GM23338 (cell line): ENCODE measurements around the gene HK1. TPM values are rescaled to one million over a fixed set of nuclear protein-coding genes. Genes with fewer than 3 reads are reported as not detected.

Experiments
- ATAC-seq: fragments of 200-7000 bp; cut with Tn5 transposase; 3 replicates; pipeline ENCODE4 v1.9.1; 2020
- DNase-seq: peaks from one replicate; pipeline ENCODE4 v3.0.0-alpha.2; 2015; ENCODE audit warnings: low spot score
- H2AFZ ChIP-seq: fragments of 200-600 bp; sonication (generic); 2 replicates; pipeline ENCODE4 v1.8.0; 2016; ENCODE audit warnings: antibody characterized with exemption, mild to moderate bottlenecking, moderate library complexity
- H3F3A ChIP-seq: fragments of 200-600 bp; sonication (generic); replicated peaks from 2 replicates; pipeline ENCODE4 v1.8.0; 2017; ENCODE audit warnings: antibody characterized with exemption, mixed run types, low read depth
- H3K27ac ChIP-seq: fragments of 200-600 bp; sonication (generic); 2 replicates; pipeline ENCODE4 v1.6.1; 2016; ENCODE audit warnings: low read depth
- H3K27me3 ChIP-seq: fragments of 200-600 bp; sonication (generic); 2 replicates; pipeline ENCODE4 v1.8.0; 2016; ENCODE audit warnings: mild to moderate bottlenecking, mixed run types, moderate library complexity; ENCODE audit not compliant: insufficient read depth
- H3K36me3 ChIP-seq: fragments of 200-600 bp; sonication (generic); 2 replicates; pipeline ENCODE4 v1.8.0; 2016; ENCODE audit warnings: mild to moderate bottlenecking; ENCODE audit not compliant: insufficient read depth
- H3K4me1 ChIP-seq: fragments of 200-600 bp; sonication (generic); 2 replicates; pipeline ENCODE4 v1.8.0; 2016; ENCODE audit warnings: mild to moderate bottlenecking, moderate library complexity; ENCODE audit not compliant: insufficient read depth
- H3K4me2 ChIP-seq: fragments of 200-600 bp; sonication (generic); 2 replicates; pipeline ENCODE4 v1.7.1; 2017; ENCODE audit warnings: mixed run types
- H3K4me3 ChIP-seq: fragments of 200-600 bp; sonication (generic); 2 replicates; pipeline ENCODE4 v1.6.1; 2016; ENCODE audit warnings: mixed run types
- H3K79me2 ChIP-seq: fragments of 200-600 bp; sonication (generic); replicated peaks from 2 replicates; pipeline ENCODE4 v1.8.0; 2017; ENCODE audit warnings: mild to moderate bottlenecking; ENCODE audit not compliant: insufficient read depth
- H3K9me2 ChIP-seq: fragments of 200-600 bp; sonication (generic); 2 replicates; pipeline ENCODE4 v1.8.0; 2017; ENCODE audit not compliant: insufficient read depth
- H4K20me1 ChIP-seq: fragments of 200-600 bp; sonication (generic); replicated peaks from 2 replicates; pipeline ENCODE4 v1.8.0; 2017; ENCODE audit warnings: mild to moderate bottlenecking; ENCODE audit not compliant: insufficient read depth
- H3K27ac Mint-ChIP-seq: 2 replicates; pipeline ENCODE4 v1.8.0; 2020; ENCODE audit warnings: inconsistent platforms, mild to moderate bottlenecking, moderate library complexity, mixed read lengths
- H3K27me3 Mint-ChIP-seq: 3 replicates; pipeline ENCODE4 v1.8.0; 2022; ENCODE audit warnings: low read depth, mild to moderate bottlenecking, moderate library complexity, mixed read lengths, inconsistent platforms; ENCODE audit not compliant: insufficient read depth, poor library complexity
- H3K36me3 Mint-ChIP-seq: 3 replicates; pipeline ENCODE4 v1.8.0; 2021; ENCODE audit warnings: low read depth, mild to moderate bottlenecking, inconsistent platforms, moderate library complexity, mixed read lengths
- H3K4me1 Mint-ChIP-seq: 3 replicates; pipeline ENCODE4 v1.8.0; 2020; ENCODE audit warnings: mild to moderate bottlenecking, inconsistent platforms, mixed read lengths
- H3K4me3 Mint-ChIP-seq: 3 replicates; pipeline ENCODE4 v1.8.0; 2021; ENCODE audit warnings: moderate library complexity, mild to moderate bottlenecking, inconsistent platforms, mixed read lengths
- H3K9me3 Mint-ChIP-seq: 3 replicates; pipeline ENCODE4 v1.8.0; 2020; ENCODE audit warnings: moderate library complexity, mild to moderate bottlenecking, inconsistent platforms, mixed read lengths
- CREB1 ChIP-seq: fragments of 250-450 bp; sonication (Bioruptor Pico); IDR thresholded peaks from 2 replicates; pipeline ENCODE4 v1.5.0; 2020; ENCODE audit warnings: low read depth, mild to moderate bottlenecking, moderate library complexity
- ETS1 ChIP-seq: IDR thresholded peaks from 2 replicates; pipeline ENCODE4 v1.6.1; 2016; ENCODE audit warnings: antibody characterized with exemption
- EZH2 ChIP-seq: fragments of 200-600 bp; sonication (generic); IDR thresholded peaks from one replicate; pipeline ENCODE4 v1.8.0; 2017; ENCODE audit warnings: antibody characterized with exemption, mild to moderate bottlenecking, low read depth; ENCODE audit not compliant: unreplicated experiment
- EZH2phosphoT487 ChIP-seq: fragments of 200-600 bp; sonication (generic); IDR thresholded peaks from one replicate; pipeline ENCODE4 v1.8.1; 2018; ENCODE audit warnings: antibody characterized with exemption; ENCODE audit not compliant: unreplicated experiment
- REST ChIP-seq: IDR thresholded peaks from one replicate; pipeline ENCODE4 v1.6.1; 2018; ENCODE audit warnings: antibody characterized with exemption; ENCODE audit not compliant: unreplicated experiment
- STAT1 ChIP-seq: IDR thresholded peaks from one replicate; pipeline ENCODE4 v1.6.1; 2016; ENCODE audit warnings: antibody characterized with exemption; ENCODE audit not compliant: unreplicated experiment
- ZNF331 ChIP-seq: fragments of 250-450 bp; sonication (Bioruptor Pico); IDR thresholded peaks from 2 replicates; pipeline ENCODE4 v1.5.0; 2020; ENCODE audit warnings: low read depth, mild to moderate bottlenecking, moderate library complexity
- polyA plus RNA-seq: library from polyadenylated mRNA; unstranded; fragments of >200 nt; fragmentation: Nextera tagmentation; extraction: Ambion mirVana; gene quantifications from 2 replicates; pipeline ENCODE4 v1.2.1, GENCODE V29; 2016
- total RNA-seq: library from RNA; depleted of rRNA; stranded (reverse); fragments of >200 nt; shearing (Covaris generic); gene quantifications from 2 replicates; pipeline ENCODE4 v1.2.3, GENCODE V29; 2014
- TF ChIP-seq, protein P1 (sequence below): fragments of 250-450 bp; sonication (Bioruptor Pico); IDR thresholded peaks from 2 replicates; pipeline ENCODE4 v1.5.0; 2020; ENCODE audit warnings: mild to moderate bottlenecking, moderate library complexity
- TF ChIP-seq, protein P2 (sequence below), 2 experiments: fragments of 200-600 bp in 1 of 2; sonication (generic) in 1 of 2; conservative IDR thresholded peaks; 2 replicates each; pipeline versions ENCODE4 v1.5.1 to v1.6.1; 2016 to 2017; ENCODE audit warnings: antibody characterized with exemption in 2 of 2, low read depth in 2 of 2, mild to moderate bottlenecking in 2 of 2, moderate library complexity in 1 of 2

The HK1 gene
- total and polyA plus RNA-seq, 2 experiments from 2014 or later: 76.6 to 229 TPM

DNA sequence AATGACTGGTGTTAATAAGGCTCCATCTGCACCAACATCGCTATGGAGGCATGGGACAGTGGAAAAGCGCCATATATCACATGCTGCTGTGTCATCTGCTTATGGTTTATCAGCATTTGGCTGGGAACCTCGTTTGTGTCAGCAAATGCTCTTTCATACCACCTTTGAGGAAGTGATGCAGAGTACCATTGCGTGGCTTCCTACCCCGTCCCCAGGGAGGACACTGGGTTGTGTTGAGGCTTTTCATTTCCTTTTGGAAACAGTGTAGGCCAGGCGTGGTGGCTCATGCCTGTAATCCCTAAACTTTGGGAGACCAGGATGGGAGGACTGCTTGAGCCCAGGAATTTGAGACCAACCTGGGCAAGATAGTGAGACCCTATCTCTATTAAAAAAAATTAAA is 131.7 kb downstream of the HK1 start:
- Histone ChIP-seq H3K4me3 (no peak overlapping the region), H2AFZ (no peak overlapping the region), H3K36me3 (no peaks in the 10 kb centered on the region), H3K27me3 (peaks cover 4% of the 10 kb centered on the region; the same call in 1 of the 2 replicates), H3K4me1 (peaks cover 23% of the 10 kb centered on the region; the same call in 1 of the 2 replicates), H3K9me2 (no peaks in the 10 kb centered on the region), H4K20me1 (no peaks in the 10 kb centered on the region), H3K79me2 (no peaks in the 10 kb centered on the region), H3F3A (no peaks in the 10 kb centered on the region; the same call in 1 of the 2 replicates), H3K4me2 (no peak overlapping the region), H3K27ac (no peak overlapping the region)
- no peak overlapping the region for H3K4me3 Mint-ChIP-seq
- H3K27ac Mint-ChIP-seq: no peak overlapping the region
- no peaks in the 10 kb centered on the region for H3K36me3 Mint-ChIP-seq
- H3K4me1 Mint-ChIP-seq: peaks cover 36% of the 10 kb centered on the region
- peaks cover 20% of the 10 kb centered on the region for H3K27me3 Mint-ChIP-seq
- no peak for ATAC-seq
- no peak for DNase-seq
- no peaks in the 10 kb centered on the region; the same call in 2 of the 3 replicates for H3K9me3 Mint-ChIP-seq
- TF ChIP-seq STAT1 (no peak), EZH2phosphoT487 (no peak), ETS1 (no peak), EZH2 (no peak), ZNF331 (no peak), CREB1 (CRISPR knock-in tag) (no peak), REST (no peak)
- TF ChIP-seq, protein P1, sequence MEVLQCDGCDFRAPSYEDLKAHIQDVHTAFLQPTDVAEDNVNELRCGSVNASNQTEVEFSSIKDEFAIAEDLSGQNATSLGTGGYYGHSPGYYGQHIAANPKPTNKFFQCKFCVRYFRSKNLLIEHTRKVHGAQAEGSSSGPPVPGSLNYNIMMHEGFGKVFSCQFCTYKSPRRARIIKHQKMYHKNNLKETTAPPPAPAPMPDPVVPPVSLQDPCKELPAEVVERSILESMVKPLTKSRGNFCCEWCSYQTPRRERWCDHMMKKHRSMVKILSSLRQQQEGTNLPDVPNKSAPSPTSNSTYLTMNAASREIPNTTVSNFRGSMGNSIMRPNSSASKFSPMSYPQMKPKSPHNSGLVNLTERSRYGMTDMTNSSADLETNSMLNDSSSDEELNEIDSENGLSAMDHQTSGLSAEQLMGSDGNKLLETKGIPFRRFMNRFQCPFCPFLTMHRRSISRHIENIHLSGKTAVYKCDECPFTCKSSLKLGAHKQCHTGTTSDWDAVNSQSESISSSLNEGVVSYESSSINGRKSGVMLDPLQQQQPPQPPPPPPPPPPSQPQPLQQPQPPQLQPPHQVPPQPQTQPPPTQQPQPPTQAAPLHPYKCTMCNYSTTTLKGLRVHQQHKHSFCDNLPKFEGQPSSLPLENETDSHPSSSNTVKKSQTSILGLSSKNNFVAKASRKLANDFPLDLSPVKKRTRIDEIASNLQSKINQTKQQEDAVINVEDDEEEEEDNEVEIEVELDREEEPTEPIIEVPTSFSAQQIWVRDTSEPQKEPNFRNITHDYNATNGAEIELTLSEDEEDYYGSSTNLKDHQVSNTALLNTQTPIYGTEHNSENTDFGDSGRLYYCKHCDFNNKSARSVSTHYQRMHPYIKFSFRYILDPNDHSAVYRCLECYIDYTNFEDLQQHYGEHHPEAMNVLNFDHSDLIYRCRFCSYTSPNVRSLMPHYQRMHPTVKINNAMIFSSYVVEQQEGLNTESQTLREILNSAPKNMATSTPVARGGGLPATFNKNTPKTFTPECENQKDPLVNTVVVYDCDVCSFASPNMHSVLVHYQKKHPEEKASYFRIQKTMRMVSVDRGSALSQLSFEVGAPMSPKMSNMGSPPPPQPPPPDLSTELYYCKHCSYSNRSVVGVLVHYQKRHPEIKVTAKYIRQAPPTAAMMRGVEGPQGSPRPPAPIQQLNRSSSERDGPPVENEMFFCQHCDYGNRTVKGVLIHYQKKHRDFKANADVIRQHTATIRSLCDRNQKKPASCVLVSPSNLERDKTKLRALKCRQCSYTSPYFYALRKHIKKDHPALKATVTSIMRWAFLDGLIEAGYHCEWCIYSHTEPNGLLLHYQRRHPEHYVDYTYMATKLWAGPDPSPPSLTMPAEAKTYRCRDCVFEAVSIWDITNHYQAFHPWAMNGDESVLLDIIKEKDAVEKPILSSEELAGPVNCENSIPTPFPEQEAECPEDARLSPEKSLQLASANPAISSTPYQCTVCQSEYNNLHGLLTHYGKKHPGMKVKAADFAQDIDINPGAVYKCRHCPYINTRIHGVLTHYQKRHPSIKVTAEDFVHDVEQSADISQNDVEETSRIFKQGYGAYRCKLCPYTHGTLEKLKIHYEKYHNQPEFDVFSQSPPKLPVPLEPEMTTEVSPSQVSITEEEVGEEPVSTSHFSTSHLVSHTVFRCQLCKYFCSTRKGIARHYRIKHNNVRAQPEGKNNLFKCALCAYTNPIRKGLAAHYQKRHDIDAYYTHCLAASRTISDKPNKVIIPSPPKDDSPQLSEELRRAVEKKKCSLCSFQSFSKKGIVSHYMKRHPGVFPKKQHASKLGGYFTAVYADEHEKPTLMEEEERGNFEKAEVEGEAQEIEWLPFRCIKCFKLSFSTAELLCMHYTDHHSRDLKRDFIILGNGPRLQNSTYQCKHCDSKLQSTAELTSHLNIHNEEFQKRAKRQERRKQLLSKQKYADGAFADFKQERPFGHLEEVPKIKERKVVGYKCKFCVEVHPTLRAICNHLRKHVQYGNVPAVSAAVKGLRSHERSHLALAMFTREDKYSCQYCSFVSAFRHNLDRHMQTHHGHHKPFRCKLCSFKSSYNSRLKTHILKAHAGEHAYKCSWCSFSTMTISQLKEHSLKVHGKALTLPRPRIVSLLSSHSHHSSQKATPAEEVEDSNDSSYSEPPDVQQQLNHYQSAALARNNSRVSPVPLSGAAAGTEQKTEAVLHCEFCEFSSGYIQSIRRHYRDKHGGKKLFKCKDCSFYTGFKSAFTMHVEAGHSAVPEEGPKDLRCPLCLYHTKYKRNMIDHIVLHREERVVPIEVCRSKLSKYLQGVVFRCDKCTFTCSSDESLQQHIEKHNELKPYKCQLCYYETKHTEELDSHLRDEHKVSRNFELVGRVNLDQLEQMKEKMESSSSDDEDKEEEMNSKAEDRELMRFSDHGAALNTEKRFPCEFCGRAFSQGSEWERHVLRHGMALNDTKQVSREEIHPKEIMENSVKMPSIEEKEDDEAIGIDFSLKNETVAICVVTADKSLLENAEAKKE: no peak
- TF ChIP-seq, protein P2, sequence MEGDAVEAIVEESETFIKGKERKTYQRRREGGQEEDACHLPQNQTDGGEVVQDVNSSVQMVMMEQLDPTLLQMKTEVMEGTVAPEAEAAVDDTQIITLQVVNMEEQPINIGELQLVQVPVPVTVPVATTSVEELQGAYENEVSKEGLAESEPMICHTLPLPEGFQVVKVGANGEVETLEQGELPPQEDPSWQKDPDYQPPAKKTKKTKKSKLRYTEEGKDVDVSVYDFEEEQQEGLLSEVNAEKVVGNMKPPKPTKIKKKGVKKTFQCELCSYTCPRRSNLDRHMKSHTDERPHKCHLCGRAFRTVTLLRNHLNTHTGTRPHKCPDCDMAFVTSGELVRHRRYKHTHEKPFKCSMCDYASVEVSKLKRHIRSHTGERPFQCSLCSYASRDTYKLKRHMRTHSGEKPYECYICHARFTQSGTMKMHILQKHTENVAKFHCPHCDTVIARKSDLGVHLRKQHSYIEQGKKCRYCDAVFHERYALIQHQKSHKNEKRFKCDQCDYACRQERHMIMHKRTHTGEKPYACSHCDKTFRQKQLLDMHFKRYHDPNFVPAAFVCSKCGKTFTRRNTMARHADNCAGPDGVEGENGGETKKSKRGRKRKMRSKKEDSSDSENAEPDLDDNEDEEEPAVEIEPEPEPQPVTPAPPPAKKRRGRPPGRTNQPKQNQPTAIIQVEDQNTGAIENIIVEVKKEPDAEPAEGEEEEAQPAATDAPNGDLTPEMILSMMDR (conservative IDR thresholded peaks at IDR 0.05; ENCODE audit: low read depth in 2 of 2): no peak
